Prostate gland (tissue), 2 donors: ENCODE data around the gene TGFBR3.

ENCODE experiments used
- POLR2A ChIP-seq: fragments of 450-650 bp; IDR thresholded peaks from one replicate; pipeline ENCODE4 v1.6.1; 2016; ENCODE audit warnings: antibody characterized with exemption, mild to moderate bottlenecking
- POLR2AphosphoS5 ChIP-seq: sonication (generic); formaldehyde crosslinking; IDR thresholded peaks from one replicate; pipeline ENCODE4 v1.6.1; 2017; ENCODE audit warnings: antibody characterized with exemption
- TF ChIP-seq, protein P1 (sequence below), 4 experiments: fragments of 200-600 bp in 2 of 4; fragments of 450-650 bp in 2 of 4; sonication (generic) in 2 of 4; IDR thresholded peaks; 1 replicate in 3 of 4; 2 replicates in 1 of 4; pipeline ENCODE4 v1.5.1; 2016 to 2019; ENCODE audit warnings: antibody characterized with exemption in 4 of 4, mild to moderate bottlenecking in 2 of 4, moderate library complexity in 2 of 4

DNA sequence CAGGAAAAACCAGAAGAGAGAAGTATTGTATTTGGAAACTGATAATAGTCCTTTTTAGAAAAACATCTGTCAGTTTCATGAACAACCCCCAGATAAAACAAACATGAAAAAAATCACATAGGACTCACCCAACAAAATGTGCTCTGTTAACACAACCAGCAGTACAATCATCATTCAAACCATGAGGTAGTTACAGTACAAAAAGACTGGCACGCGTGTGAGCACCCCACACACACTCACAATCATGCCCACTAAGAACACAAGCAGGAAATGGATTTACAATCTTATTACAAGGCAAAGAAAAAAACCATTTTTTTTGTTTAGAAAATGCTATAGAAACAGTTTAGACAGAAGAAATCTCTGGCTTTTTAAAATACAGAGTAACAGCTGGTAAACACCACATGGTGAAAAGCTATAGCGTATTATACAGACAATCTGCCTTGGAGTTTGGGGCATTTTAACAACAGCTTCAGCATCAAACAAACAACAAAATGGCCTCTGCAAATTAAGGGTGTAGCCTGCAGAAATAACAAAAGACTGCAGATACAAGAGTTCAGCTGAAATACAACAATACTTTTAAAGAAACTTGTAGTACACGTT is 205.3 kb downstream of the TGFBR3 start:
- TF ChIP-seq POLR2A (no peak), POLR2AphosphoS5 (no peak)
- TF ChIP-seq, protein P1, sequence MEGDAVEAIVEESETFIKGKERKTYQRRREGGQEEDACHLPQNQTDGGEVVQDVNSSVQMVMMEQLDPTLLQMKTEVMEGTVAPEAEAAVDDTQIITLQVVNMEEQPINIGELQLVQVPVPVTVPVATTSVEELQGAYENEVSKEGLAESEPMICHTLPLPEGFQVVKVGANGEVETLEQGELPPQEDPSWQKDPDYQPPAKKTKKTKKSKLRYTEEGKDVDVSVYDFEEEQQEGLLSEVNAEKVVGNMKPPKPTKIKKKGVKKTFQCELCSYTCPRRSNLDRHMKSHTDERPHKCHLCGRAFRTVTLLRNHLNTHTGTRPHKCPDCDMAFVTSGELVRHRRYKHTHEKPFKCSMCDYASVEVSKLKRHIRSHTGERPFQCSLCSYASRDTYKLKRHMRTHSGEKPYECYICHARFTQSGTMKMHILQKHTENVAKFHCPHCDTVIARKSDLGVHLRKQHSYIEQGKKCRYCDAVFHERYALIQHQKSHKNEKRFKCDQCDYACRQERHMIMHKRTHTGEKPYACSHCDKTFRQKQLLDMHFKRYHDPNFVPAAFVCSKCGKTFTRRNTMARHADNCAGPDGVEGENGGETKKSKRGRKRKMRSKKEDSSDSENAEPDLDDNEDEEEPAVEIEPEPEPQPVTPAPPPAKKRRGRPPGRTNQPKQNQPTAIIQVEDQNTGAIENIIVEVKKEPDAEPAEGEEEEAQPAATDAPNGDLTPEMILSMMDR (IDR thresholded peaks at IDR 0.05) = no peak
